Endothelial cell of umbilical vein (primary cell): ENCODE data around the gene SERPINB7.

Experiments used
- FOS ChIP-seq: IDR thresholded peaks from 2 replicates; pipeline ENCODE4 v1.6.1; 2011; ENCODE audit warnings: mild to moderate bottlenecking, low read length, moderate library complexity, borderline replicate concordance; ENCODE audit not compliant: insufficient read depth
- POLR2A ChIP-seq: IDR thresholded peaks from 2 replicates; pipeline ENCODE4 v1.6.1; 2012; ENCODE audit warnings: low read depth, mild to moderate bottlenecking, control low read depth, low read length
- POLR2AphosphoS5 ChIP-seq: IDR thresholded peaks from 2 replicates; pipeline ENCODE4 v1.6.1; 2012; ENCODE audit warnings: low read depth, mild to moderate bottlenecking, control low read depth, low read length, moderate library complexity; ENCODE audit not compliant: insufficient read depth
- TF ChIP-seq, protein P1 (sequence below), 2 donors: IDR thresholded peaks; 1 replicate in 1 of 2; 2 replicates in 1 of 2; pipeline ENCODE4 v1.5.1; 2011; ENCODE audit warnings: low read length in 2 of 2, mild to moderate bottlenecking in 2 of 2, moderate library complexity in 2 of 2, control low read depth in 1 of 2, inconsistent platforms in 1 of 2, low read depth in 1 of 2; ENCODE audit not compliant: insufficient read depth in 1 of 2; ENCODE audit errors: extremely low read depth in 1 of 2
- TF ChIP-seq, protein P2 (sequence below): IDR thresholded peaks from 2 replicates; pipeline ENCODE4 v1.6.1; 2011; ENCODE audit not compliant: insufficient read depth, insufficient read length

DNA sequence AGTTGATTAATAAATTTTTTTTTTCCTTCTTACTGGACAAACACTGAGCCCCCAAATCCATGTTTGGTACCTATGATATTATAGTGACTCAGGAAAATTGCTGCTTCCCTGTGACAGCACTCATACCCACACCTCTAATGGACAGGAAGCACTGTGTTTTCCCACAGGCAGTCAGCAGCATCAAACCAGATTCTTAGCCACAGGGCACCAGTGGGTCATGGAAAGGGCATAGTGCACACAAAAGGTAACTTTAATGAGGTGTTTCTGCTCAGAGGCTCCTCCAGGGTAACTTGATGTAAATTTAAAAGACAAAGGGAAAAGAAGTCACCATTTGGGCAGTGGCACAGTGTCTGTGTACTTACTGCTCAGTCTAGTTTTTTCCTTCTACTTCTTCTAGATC lies 38.3 kb upstream of the SERPINB7 start:
- TF ChIP-seq, protein P1, sequence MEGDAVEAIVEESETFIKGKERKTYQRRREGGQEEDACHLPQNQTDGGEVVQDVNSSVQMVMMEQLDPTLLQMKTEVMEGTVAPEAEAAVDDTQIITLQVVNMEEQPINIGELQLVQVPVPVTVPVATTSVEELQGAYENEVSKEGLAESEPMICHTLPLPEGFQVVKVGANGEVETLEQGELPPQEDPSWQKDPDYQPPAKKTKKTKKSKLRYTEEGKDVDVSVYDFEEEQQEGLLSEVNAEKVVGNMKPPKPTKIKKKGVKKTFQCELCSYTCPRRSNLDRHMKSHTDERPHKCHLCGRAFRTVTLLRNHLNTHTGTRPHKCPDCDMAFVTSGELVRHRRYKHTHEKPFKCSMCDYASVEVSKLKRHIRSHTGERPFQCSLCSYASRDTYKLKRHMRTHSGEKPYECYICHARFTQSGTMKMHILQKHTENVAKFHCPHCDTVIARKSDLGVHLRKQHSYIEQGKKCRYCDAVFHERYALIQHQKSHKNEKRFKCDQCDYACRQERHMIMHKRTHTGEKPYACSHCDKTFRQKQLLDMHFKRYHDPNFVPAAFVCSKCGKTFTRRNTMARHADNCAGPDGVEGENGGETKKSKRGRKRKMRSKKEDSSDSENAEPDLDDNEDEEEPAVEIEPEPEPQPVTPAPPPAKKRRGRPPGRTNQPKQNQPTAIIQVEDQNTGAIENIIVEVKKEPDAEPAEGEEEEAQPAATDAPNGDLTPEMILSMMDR (IDR thresholded peaks at IDR 0.05; ENCODE audit: extremely low read depth in 1 of 2, insufficient read depth in 1 of 2, low read depth in 1 of 2, low read length in 2 of 2): no peak
- TF ChIP-seq FOS (no peak), POLR2AphosphoS5 (no peak), POLR2A (no peak)
- TF ChIP-seq, protein P2, sequence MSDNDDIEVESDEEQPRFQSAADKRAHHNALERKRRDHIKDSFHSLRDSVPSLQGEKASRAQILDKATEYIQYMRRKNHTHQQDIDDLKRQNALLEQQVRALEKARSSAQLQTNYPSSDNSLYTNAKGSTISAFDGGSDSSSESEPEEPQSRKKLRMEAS: no peak
